ENCODE results near the gene ROR1. TPM values are rescaled to one million over a fixed set of nuclear protein-coding genes. Genes with fewer than 3 reads are reported as not detected.

ROR1 gene
- total and polyA plus RNA-seq, 2 donors (not counting 1 experiment from before 2014, with no cell fraction given): 0.46 to 16.0 TPM

DNA sequence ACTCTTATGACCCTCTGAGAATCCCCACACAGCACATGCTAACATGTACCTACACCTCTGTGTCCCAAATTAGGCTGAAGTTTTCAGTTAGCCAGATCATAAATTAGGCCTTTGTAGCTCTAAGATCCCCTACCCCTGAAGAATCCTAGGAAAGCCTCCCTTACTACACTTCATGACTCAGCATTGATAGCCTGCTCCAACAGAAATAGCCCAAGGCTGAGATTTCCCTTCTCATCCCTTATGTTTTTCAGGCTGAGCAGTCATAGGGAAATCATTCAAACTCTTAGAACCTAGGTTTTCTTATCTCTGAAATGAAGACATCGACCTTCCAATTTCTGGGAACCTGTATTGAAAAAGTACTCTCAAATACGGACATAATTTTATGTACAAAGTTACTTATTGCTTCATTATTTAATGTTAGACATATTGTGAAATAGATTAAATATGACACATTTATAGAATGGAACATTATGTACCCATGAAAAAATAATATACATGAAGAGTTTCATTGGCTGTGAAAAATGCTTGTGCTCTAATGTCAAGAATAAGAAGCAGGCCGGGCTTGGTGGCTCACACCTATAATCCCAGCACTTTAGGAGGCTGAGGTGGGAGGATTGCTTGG, 307.2 kb downstream of the ROR1 start:
- H3K4me3 Mint-ChIP-seq: no peak overlapping the region
- TF ChIP-seq EZH2 (IDR thresholded peaks at IDR 0.05; ENCODE audit: borderline replicate concordance, insufficient read depth, low read depth, low read length, poor library complexity, severe bottlenecking): no peak
- TF ChIP-seq, protein P1, sequence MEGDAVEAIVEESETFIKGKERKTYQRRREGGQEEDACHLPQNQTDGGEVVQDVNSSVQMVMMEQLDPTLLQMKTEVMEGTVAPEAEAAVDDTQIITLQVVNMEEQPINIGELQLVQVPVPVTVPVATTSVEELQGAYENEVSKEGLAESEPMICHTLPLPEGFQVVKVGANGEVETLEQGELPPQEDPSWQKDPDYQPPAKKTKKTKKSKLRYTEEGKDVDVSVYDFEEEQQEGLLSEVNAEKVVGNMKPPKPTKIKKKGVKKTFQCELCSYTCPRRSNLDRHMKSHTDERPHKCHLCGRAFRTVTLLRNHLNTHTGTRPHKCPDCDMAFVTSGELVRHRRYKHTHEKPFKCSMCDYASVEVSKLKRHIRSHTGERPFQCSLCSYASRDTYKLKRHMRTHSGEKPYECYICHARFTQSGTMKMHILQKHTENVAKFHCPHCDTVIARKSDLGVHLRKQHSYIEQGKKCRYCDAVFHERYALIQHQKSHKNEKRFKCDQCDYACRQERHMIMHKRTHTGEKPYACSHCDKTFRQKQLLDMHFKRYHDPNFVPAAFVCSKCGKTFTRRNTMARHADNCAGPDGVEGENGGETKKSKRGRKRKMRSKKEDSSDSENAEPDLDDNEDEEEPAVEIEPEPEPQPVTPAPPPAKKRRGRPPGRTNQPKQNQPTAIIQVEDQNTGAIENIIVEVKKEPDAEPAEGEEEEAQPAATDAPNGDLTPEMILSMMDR (IDR thresholded peaks at IDR 0.05): no peak
- H3K4me1 Mint-ChIP-seq: no peaks in the 10 kb centered on the region
- H3K27ac ChIP-seq (ENCODE audit: low read length in 2 of 2): no peak overlapping the region
- no peak overlapping the region for H3K27ac Mint-ChIP-seq
- H3K4me3 ChIP-seq (ENCODE audit: control extremely low read depth in 1 of 5, extremely low read depth in 1 of 5, insufficient read depth in 1 of 5, low read depth in 2 of 5, low read length in 4 of 5): no peak overlapping the region
- no peaks in the 10 kb centered on the region for H3K4me1 ChIP-seq (ENCODE audit: control insufficient read depth in 2 of 2, insufficient read depth in 2 of 2, low read length in 2 of 2)
- intact Hi-C loops (cut with micrococcal nuclease): no loop called here
- H4K20me1 ChIP-seq (ENCODE audit: control insufficient read depth, insufficient read depth, low read length, poor library complexity, severe bottlenecking): no peaks in the 10 kb centered on the region
- H3K9me3 ChIP-seq (ENCODE audit: control extremely low read depth in 1 of 3, control insufficient read depth in 2 of 3, insufficient read depth in 1 of 3, low read length in 2 of 3): no peaks in the 10 kb centered on the region
- no CpG with 5 or more reads among the region's 3 CpGs for WGBS (ENCODE audit: insufficient coverage)
- ChIA-PET POLR2A (no interaction called here), CTCF (interaction anchor here (0.6 kb wide), 1 partner anchor 427 kb away, joined by 3 read pairs; no protein-coding TSS in a partner anchor)
- no peak overlapping the region for H3K4me2 ChIP-seq (replicated peaks; ENCODE audit: low read depth, low read length, poor library complexity, severe bottlenecking)
- no peaks in the 10 kb centered on the region for H3K27me3 ChIP-seq (replicated peaks in 1 of 4; ENCODE audit: control extremely low read depth in 1 of 4, control insufficient read depth in 3 of 4, insufficient read depth in 4 of 4, low read length in 3 of 4)
- H3K36me3 ChIP-seq (replicated peaks in 1 of 2; ENCODE audit: control extremely low read depth in 1 of 2, control insufficient read depth in 1 of 2, extremely low read depth in 1 of 2, insufficient read depth in 2 of 2, low read length in 1 of 2): no peaks in the 10 kb centered on the region
- ATAC-seq (ENCODE audit: low read depth): no peak
- no peaks in the 10 kb centered on the region for H3K79me2 ChIP-seq (ENCODE audit: control insufficient read depth, insufficient read depth, low read length)
- no peak for DNase-seq
- no peak overlapping the region for H2AFZ ChIP-seq (ENCODE audit: insufficient read depth, low read depth, low read length, poor library complexity, severe bottlenecking)
- H3K9ac ChIP-seq (ENCODE audit: low read length): no peak overlapping the region
- H3K27me3 Mint-ChIP-seq: no peaks in the 10 kb centered on the region
- H3K9me3 Mint-ChIP-seq (ENCODE audit: insufficient read depth): no peaks in the 10 kb centered on the region

- POLR2A ChIA-PET: no interaction called here
- 86% methylated on average over 3 of the region's 3 CpGs for WGBS (ENCODE audit: insufficient coverage)
- Histone ChIP-seq H2AFZ (ENCODE audit: insufficient read depth, low read depth, low read length, poor library complexity, severe bottlenecking) (no peak overlapping the region), H3K27me3 (replicated peaks in 1 of 4; ENCODE audit: control extremely low read depth in 1 of 4, control insufficient read depth in 3 of 4, insufficient read depth in 4 of 4, low read length in 3 of 4) (no peaks in the 10 kb centered on the region), H3K36me3 (replicated peaks in 1 of 2; ENCODE audit: control extremely low read depth in 1 of 2, control insufficient read depth in 1 of 2, extremely low read depth in 1 of 2, insufficient read depth in 2 of 2, low read length in 1 of 2) (no peaks in the 10 kb centered on the region), H3K9me3 (ENCODE audit: control extremely low read depth in 1 of 3, control insufficient read depth in 2 of 3, insufficient read depth in 1 of 3, low read length in 2 of 3) (no peaks in the 10 kb centered on the region), H3K4me3 (ENCODE audit: control extremely low read depth in 1 of 5, extremely low read depth in 1 of 5, insufficient read depth in 1 of 5, low read depth in 2 of 5, low read length in 4 of 5) (no peak overlapping the region), H3K4me2 (replicated peaks; ENCODE audit: low read depth, low read length, poor library complexity, severe bottlenecking) (no peak overlapping the region), H3K79me2 (ENCODE audit: control insufficient read depth, insufficient read depth, low read length) (no peaks in the 10 kb centered on the region), H3K4me1 (ENCODE audit: control insufficient read depth in 2 of 2, insufficient read depth in 2 of 2, low read length in 2 of 2) (no peaks in the 10 kb centered on the region), H3K27ac (ENCODE audit: low read length in 2 of 2) (no peak overlapping the region), H4K20me1 (ENCODE audit: control insufficient read depth, insufficient read depth, low read length, poor library complexity, severe bottlenecking) (no peaks in the 10 kb centered on the region), H3K9ac (ENCODE audit: low read length) (no peak overlapping the region)
- H3K4me3 Mint-ChIP-seq: no peak overlapping the region
- H3K27ac Mint-ChIP-seq: no peak overlapping the region
- CTCF ChIA-PET: interaction anchor here (0.6 kb wide), 1 partner anchor 1948 kb away, joined by 4 read pairs; no protein-coding TSS in a partner anchor
- intact Hi-C loops (cut with micrococcal nuclease): no loop called here
- no peak for TF ChIP-seq EZH2 (IDR thresholded peaks at IDR 0.05; ENCODE audit: borderline replicate concordance, insufficient read depth, low read depth, low read length, poor library complexity, severe bottlenecking)
- TF ChIP-seq, protein P1 (IDR thresholded peaks at IDR 0.05): no peak
- H3K27me3 Mint-ChIP-seq: no peaks in the 10 kb centered on the region
- H3K4me1 Mint-ChIP-seq: no peaks in the 10 kb centered on the region
- no peak for ATAC-seq (ENCODE audit: low read depth)
- H3K9me3 Mint-ChIP-seq (ENCODE audit: insufficient read depth): no peaks in the 10 kb centered on the region
- DNase-seq: no peak
Measured at GRCh38 chr1:64082459-64082858, 308.6 kb downstream of the ROR1 start.
